ENCODE data around the gene ZC3H12A. TPM values are rescaled to one million over a fixed set of nuclear protein-coding genes. Genes with fewer than 3 reads are reported as not detected.

The ZC3H12A gene
- total RNA-seq, 2 experiments from 2014 or later, result 20.9 to 35.4 TPM

DNA sequence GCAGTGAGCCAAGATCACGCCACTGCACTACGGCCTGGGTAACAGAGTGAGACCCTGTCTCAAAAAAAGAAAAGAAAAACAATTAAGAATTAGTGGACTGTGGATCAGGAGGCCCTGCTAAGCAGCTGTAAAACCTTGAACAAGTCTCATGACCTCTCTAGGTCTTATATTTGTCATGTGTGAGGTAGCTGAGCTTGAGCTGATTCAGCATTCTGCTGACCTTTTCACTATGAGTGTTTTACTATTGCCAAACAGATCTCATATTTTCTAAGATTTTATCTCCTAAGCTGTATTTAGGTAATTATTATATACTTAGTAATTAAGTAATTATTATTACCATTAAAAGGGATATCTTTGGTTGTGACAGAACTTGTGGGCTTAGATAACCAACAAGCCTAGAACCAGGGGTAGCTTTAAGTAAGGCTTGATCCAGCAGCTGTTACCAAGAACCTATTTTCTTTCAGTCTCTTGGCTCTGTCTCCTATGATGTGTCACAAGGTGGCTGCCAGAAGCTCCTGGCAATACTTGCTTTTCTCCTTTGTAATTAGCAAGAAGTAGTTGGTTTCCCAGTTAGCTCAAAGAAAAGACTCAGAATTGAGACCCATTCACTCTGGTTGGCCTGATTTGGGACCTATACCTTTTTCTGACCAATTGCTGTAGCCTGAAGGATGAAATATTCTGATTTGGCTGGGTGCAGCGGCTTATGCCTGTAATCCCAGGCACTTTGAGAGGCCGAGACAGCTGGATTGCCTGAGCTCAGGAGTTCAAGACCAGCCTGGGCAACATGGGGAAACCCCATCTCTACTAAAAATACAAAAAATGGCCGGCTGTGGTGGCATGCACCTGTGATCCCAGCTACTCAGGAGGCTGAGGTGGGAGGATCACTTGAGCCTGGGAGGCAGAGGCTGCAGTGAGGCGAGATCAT, 8.5 kb upstream of the ZC3H12A start:
- Mint-ChIP-seq H3K27me3 (no peaks in the 10 kb centered on the region), H3K27ac (no peak overlapping the region), H3K9me3 (ENCODE audit: low read depth) (no peaks in the 10 kb centered on the region), H3K4me1 (peaks cover 10% of the 10 kb centered on the region), H3K4me3 (no peak overlapping the region), H3K36me3 (no peaks in the 10 kb centered on the region)
- no peak for DNase-seq
- CTCF ChIA-PET, result interaction anchor here (0.9 to 4.3 kb wide), 3 partner anchors 12 to 218 kb away, joined by 3 to 34 read pairs (median 6); no protein-coding TSS in a partner anchor
- ATAC-seq, result no peak

GRCh38 chr1:37468037-37468436, 6.3 kb upstream of the ZC3H12A start:
- H3K27me3 Mint-ChIP-seq, result no peaks in the 10 kb centered on the region
- H3K36me3 Mint-ChIP-seq, result no peaks in the 10 kb centered on the region
- ATAC-seq (no peak), DNase-seq (no peak)
- no peaks in the 10 kb centered on the region for H3K9me3 Mint-ChIP-seq (ENCODE audit: low read depth)
- CTCF ChIA-PET, result interaction anchor here (1.1 to 4.3 kb wide), 5 partner anchors 9 to 19 kb away, joined by 3 to 34 read pairs (median 3); no protein-coding TSS in a partner anchor
- peaks cover 26% of the 10 kb centered on the region for H3K4me1 Mint-ChIP-seq
- no peak overlapping the region for H3K27ac Mint-ChIP-seq
- no peak overlapping the region for H3K4me3 Mint-ChIP-seq

DNA sequence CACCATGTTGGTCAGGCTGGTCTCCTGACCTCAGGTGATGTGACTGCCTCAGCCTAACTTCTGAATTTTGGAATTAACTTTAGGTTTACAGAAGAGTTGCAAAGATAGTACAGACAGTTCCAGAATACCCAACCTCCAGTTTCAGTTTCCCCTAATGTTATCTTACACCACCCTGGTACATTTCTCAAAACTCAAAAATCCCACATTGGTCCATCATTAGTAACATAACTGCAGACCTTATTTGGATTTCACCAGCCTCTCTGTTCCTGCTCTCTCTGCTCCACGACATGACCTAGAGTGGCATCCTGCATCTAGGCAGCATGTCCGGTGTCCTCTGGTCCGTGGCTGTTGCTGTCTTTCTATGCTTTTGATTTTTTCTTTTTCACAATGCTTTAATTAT, 5.0 kb upstream of the ZC3H12A start:
- Mint-ChIP-seq H3K4me1 (peaks cover 34% of the 10 kb centered on the region), H3K27ac (no peak overlapping the region), H3K4me3 (no peak overlapping the region), H3K9me3 (ENCODE audit: low read depth) (no peaks in the 10 kb centered on the region), H3K36me3 (no peaks in the 10 kb centered on the region), H3K27me3 (no peaks in the 10 kb centered on the region)
- CTCF ChIA-PET, result interaction anchor here (1.2 to 11.0 kb wide), 2 partner anchors 12 to 18 kb away, joined by 9 to 96 read pairs; no protein-coding TSS in a partner anchor
- DNase-seq (no peak), ATAC-seq (no peak)

GRCh38 chr1:37471345-37472231, 2.8 kb upstream of the ZC3H12A start:
- CTCF ChIA-PET, result interaction anchor here (1.0 to 11.0 kb wide), 4 partner anchors 15 to 41 kb away, joined by 3 to 157 read pairs (median 50); no protein-coding TSS in a partner anchor
- no peaks in the 10 kb centered on the region for H3K27me3 Mint-ChIP-seq
- peak overlapping the region; percentile 55 for H3K27ac Mint-ChIP-seq
- H3K9me3 Mint-ChIP-seq (ENCODE audit: low read depth), result no peaks in the 10 kb centered on the region
- DNase-seq (no peak), ATAC-seq (no peak)
- peaks cover 36% of the 10 kb centered on the region for H3K4me1 Mint-ChIP-seq
- peaks cover 15% of the 10 kb centered on the region for H3K36me3 Mint-ChIP-seq
- no peak overlapping the region for H3K4me3 Mint-ChIP-seq

- Mint-ChIP-seq H3K4me1 (peaks cover 39% of the 10 kb centered on the region), H3K27ac (peak overlapping the region; percentile 77), H3K9me3 (ENCODE audit: low read depth) (no peaks in the 10 kb centered on the region), H3K4me3 (no peak overlapping the region), H3K36me3 (peaks cover 21% of the 10 kb centered on the region), H3K27me3 (no peaks in the 10 kb centered on the region)
- DNase-seq (no peak), ATAC-seq (no peak)
- CTCF ChIA-PET, result interaction anchor here (1.0 to 11.0 kb wide), 5 partner anchors 9 to 40 kb away, joined by 3 to 157 read pairs (median 5); no protein-coding TSS in a partner anchor
Observed at GRCh38 chr1:37472281-37472680, 2.1 kb upstream of the ZC3H12A start.

GRCh38 chr1:37472994-37473393, 1.4 kb upstream of the ZC3H12A start:
- peak overlapping the region; percentile 77 for H3K27ac Mint-ChIP-seq
- CTCF ChIA-PET, result interaction anchor here (1.7 to 11.0 kb wide), 3 partner anchors 10 to 16 kb away, joined by 5 to 157 read pairs (median 96); no protein-coding TSS in a partner anchor
- ATAC-seq (no peak), DNase-seq (no peak)
- H3K9me3 Mint-ChIP-seq (ENCODE audit: low read depth), result no peaks in the 10 kb centered on the region
- H3K4me3 Mint-ChIP-seq, result peak overlapping the region; percentile 96
- H3K36me3 Mint-ChIP-seq, result peaks cover 24% of the 10 kb centered on the region
- no peaks in the 10 kb centered on the region for H3K27me3 Mint-ChIP-seq
- peaks cover 42% of the 10 kb centered on the region for H3K4me1 Mint-ChIP-seq

DNA sequence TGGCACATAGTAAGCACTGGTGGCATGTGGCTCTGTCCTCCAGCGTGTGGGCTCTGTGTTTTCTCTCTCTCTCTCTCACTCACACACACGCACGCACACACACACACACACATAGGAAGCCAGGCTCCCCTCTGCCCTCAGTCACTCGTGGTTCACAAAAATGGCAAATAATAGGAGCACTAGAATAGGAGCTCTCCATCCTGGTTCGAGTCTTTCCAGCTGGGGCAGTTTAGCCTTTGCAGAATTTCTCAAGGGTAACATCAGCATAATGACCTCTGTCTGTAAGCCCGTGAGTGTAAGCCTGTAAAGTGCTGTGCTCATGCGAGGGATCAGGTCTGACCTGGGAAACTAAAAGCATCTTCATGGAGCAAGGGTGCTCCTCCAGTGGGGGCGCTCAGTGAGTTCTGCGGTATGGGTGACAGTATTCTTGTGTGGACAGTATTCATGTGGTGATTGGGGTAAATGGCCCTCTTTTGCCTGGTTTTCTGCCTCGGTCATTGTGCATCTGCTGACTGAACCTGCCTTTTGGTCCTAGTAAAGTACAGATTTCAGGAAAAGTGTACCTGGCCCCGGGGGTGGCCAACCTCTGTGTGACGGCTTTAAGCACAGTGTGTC, 842 bp upstream of the ZC3H12A start:
- no peaks in the 10 kb centered on the region for H3K9me3 Mint-ChIP-seq (ENCODE audit: low read depth)
- H3K36me3 Mint-ChIP-seq, result peaks cover 30% of the 10 kb centered on the region
- no peaks in the 10 kb centered on the region for H3K27me3 Mint-ChIP-seq
- ATAC-seq (no peak), DNase-seq (peak; percentile 60)
- H3K4me1 Mint-ChIP-seq, result peaks cover 48% of the 10 kb centered on the region
- peak overlapping the region; percentile 77 for H3K27ac Mint-ChIP-seq
- CTCF ChIA-PET, result interaction anchor here (1.2 to 11.0 kb wide), 4 partner anchors 11 to 92 kb away, joined by 3 to 157 read pairs (median 50); no protein-coding TSS in a partner anchor
- H3K4me3 Mint-ChIP-seq, result peak overlapping the region; percentile 96

DNA sequence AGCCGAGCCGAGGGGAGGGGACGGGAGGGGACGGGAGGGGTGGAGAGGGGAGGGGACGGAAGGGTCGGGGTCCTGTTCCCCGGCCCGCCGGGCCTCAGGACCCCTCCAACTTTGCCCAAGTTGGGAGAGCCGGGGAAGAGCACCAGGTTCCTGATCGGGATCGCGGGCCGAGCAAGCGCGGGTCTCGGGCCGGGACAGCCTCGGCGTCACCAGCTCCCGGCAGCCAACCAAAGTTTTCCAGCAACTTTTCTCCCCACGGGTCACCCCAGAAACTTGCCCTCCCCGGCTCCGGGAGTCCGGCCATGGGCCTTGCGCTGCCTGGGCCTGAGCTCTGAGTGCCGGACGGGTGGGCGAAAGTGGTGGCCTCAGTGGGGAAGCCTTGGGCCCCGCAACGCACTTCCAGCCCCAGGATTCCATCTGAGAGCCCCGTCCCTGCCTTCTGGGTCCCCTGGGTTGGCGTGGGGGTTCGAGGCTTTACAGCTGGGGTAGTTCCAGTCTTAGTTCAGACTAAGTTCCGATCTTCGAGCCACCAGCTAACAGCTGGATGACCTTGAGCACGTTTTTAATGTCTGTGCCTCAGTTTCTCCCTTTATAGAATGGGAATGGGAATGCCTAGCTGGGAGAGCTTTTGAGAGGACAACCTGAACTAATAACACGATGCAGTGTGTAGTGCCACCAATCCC, 458 bp downstream of the ZC3H12A start:
- peak; percentile 2 for ATAC-seq
- CTCF ChIA-PET, result interaction anchor here (1.0 to 11.0 kb wide), 8 partner anchors 13 to 214 kb away, joined by 3 to 157 read pairs (median 4); no protein-coding TSS in a partner anchor
- H3K4me1 Mint-ChIP-seq, result peaks cover 48% of the 10 kb centered on the region

GRCh38 chr1:37475380-37476086, 1.2 kb downstream of the ZC3H12A start:
- CTCF ChIA-PET, result interaction anchor here (1.0 to 11.0 kb wide), 8 partner anchors 12 to 213 kb away, joined by 3 to 157 read pairs (median 4); partner anchors contain the start of gene MEAF6
- Mint-ChIP-seq H3K4me3 (peak overlapping the region; percentile 96), H3K9me3 (ENCODE audit: low read depth) (no peaks in the 10 kb centered on the region), H3K27me3 (no peaks in the 10 kb centered on the region), H3K4me1 (peaks cover 55% of the 10 kb centered on the region), H3K36me3 (peaks cover 41% of the 10 kb centered on the region), H3K27ac (peak overlapping the region; percentile 90)
- DNase-seq, result no peak
- ATAC-seq, result no peak

More for the DNA sequence above, 458 bp downstream of the ZC3H12A start:
- peaks cover 37% of the 10 kb centered on the region for H3K36me3 Mint-ChIP-seq
- H3K27ac Mint-ChIP-seq, result peak overlapping the region; percentile 90
- H3K9me3 Mint-ChIP-seq (ENCODE audit: low read depth), result no peaks in the 10 kb centered on the region
- DNase-seq, result peak; percentile 51
- peak overlapping the region; percentile 96 for H3K4me3 Mint-ChIP-seq
- H3K27me3 Mint-ChIP-seq, result no peaks in the 10 kb centered on the region

DNA sequence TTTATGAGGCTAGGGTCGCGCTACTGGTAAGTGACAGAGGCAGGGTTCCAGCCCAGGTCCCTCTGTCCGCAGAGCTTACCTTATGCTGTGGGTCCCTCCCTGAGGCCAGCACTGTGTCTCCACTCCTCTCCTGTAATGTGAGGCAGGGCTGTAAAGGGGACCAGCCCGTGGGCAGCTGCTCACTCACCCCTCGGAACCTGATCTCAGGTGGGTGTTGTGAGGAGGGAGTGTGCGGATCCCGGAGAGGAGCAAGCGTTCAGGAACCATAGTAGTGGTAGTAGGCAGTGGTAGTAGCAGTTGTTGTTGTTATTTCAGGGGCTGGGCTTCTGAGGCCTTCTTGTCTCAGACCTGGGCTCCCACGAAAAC, 1.7 kb downstream of the ZC3H12A start:
- ATAC-seq, result no peak
- Mint-ChIP-seq H3K27me3 (no peaks in the 10 kb centered on the region), H3K27ac (peak overlapping the region; percentile 90), H3K4me3 (peak overlapping the region; percentile 96), H3K9me3 (ENCODE audit: low read depth) (no peaks in the 10 kb centered on the region), H3K4me1 (peaks cover 58% of the 10 kb centered on the region), H3K36me3 (peaks cover 45% of the 10 kb centered on the region)
- no peak for DNase-seq
- CTCF ChIA-PET, result interaction anchor here (1.0 to 11.0 kb wide), 6 partner anchors 12 to 213 kb away, joined by 3 to 157 read pairs (median 4); partner anchors contain the start of gene MEAF6

- DNase-seq (peak; percentile 41), ATAC-seq (no peak)
- CTCF ChIA-PET, result interaction anchor here (0.7 to 11.0 kb wide), 9 partner anchors 8 to 214 kb away, joined by 3 to 157 read pairs (median 3); partner anchors contain the start of gene MEAF6
- Mint-ChIP-seq H3K27me3 (no peaks in the 10 kb centered on the region), H3K4me3 (peak overlapping the region; percentile 96), H3K36me3 (peaks cover 51% of the 10 kb centered on the region), H3K27ac (peak overlapping the region; percentile 90), H3K9me3 (ENCODE audit: low read depth) (no peaks in the 10 kb centered on the region), H3K4me1 (peaks cover 62% of the 10 kb centered on the region)
Observed at GRCh38 chr1:37476460-37477197, 2.2 kb downstream of the ZC3H12A start.
